ENCODE results near the gene LFNG.
"Not testable (repeated sequence)": the region's sequence is repeated elsewhere in the genome, so short reads cannot be mapped to it uniquely, and the experiment has no call there.

Gene LFNG

GRCh38 chr7:2545746-2546425, 26.3 kb downstream of the LFNG start:
- no peak for DNase-seq (ENCODE audit: low read depth in 2 of 2)

GRCh38 chr7:2546776-2547586, 27.4 kb downstream of the LFNG start:
- no peak for DNase-seq (ENCODE audit: low read depth in 2 of 2)

GRCh38 chr7:2551418-2551817, 31.8 kb downstream of the LFNG start:
- no peak for DNase-seq (ENCODE audit: low read depth in 2 of 2)

- no peak for DNase-seq (ENCODE audit: low read depth in 2 of 2)
These were observed 33.5 kb downstream of the LFNG start for GRCh38 chr7:2553108-2553507.

- DNase-seq (ENCODE audit: low read depth in 2 of 2), result no peak
These were observed 34.4 kb downstream of the LFNG start for GRCh38 chr7:2553831-2554581.

GRCh38 chr7:2554661-2555111, 35.1 kb downstream of the LFNG start:
- DNase-seq (ENCODE audit: low read depth in 2 of 2), result no peak

- peak; percentile 94 to 96 for DNase-seq (ENCODE audit: low read depth in 2 of 2)
These were observed 35.8 kb downstream of the LFNG start, which contains the start of gene BRAT1 for GRCh38 chr7:2555121-2556052. Gene BRAT1 (minus strand): TSS chr7:2555524. CDS start chr7:2554431, 1,093 bp downstream.

- peak; percentile 86 to 87 for DNase-seq (ENCODE audit: low read depth in 2 of 2)
These were observed 39.2 kb downstream of the LFNG start, which contains the start of gene IQCE for GRCh38 chr7:2558629-2559282. Gene IQCE (plus strand): TSS chr7:2558979. CDS start chr7:2559182, 203 bp downstream.

GRCh38 chr7:2559283-2559950, 39.8 kb downstream of the LFNG start:
- no peak for DNase-seq (ENCODE audit: low read depth in 2 of 2)

GRCh38 chr7:2563955-2564354, 44.4 kb downstream of the LFNG start:
- DNase-seq (ENCODE audit: low read depth in 2 of 2), result not testable (repeated sequence)

- DNase-seq (ENCODE audit: low read depth in 2 of 2), result no peak
These were observed 45.5 kb downstream of the LFNG start for GRCh38 chr7:2564970-2565540.

GRCh38 chr7:2566348-2566889, 46.8 kb downstream of the LFNG start:
- no peak for DNase-seq (ENCODE audit: low read depth in 2 of 2)

- no peak for DNase-seq (ENCODE audit: low read depth in 2 of 2)
These were observed 47.5 kb downstream of the LFNG start for GRCh38 chr7:2566890-2567678.

- no peak for DNase-seq (ENCODE audit: low read depth in 2 of 2)
These were observed 48.2 kb downstream of the LFNG start for GRCh38 chr7:2567679-2568278.

- no peak for DNase-seq (ENCODE audit: low read depth in 2 of 2)
These were observed 49.1 kb downstream of the LFNG start for GRCh38 chr7:2568521-2569223.

- DNase-seq (ENCODE audit: low read depth in 2 of 2), result no peak
These were observed 49.8 kb downstream of the LFNG start for GRCh38 chr7:2569421-2569820.

GRCh38 chr7:2570021-2570420, 50.4 kb downstream of the LFNG start:
- no peak for DNase-seq (ENCODE audit: low read depth in 2 of 2)

Measured in activated CD4-positive, alpha-beta T cell treated with anti-CD3 and anti-CD28 coated beads for 24 hours (primary cell).